HG03575 (cell line): ENCODE measurements around the gene PDE9A.

Experiments used
- ATAC-seq: cut with Tn5 transposase; IDR thresholded peaks from one replicate; pipeline ENCODE4 v1.9.1; 2021; ENCODE audit not compliant: unreplicated experiment, insufficient number of reproducible peaks, low FRiP score; ENCODE audit errors: extremely low read depth

Gene PDE9A

DNA sequence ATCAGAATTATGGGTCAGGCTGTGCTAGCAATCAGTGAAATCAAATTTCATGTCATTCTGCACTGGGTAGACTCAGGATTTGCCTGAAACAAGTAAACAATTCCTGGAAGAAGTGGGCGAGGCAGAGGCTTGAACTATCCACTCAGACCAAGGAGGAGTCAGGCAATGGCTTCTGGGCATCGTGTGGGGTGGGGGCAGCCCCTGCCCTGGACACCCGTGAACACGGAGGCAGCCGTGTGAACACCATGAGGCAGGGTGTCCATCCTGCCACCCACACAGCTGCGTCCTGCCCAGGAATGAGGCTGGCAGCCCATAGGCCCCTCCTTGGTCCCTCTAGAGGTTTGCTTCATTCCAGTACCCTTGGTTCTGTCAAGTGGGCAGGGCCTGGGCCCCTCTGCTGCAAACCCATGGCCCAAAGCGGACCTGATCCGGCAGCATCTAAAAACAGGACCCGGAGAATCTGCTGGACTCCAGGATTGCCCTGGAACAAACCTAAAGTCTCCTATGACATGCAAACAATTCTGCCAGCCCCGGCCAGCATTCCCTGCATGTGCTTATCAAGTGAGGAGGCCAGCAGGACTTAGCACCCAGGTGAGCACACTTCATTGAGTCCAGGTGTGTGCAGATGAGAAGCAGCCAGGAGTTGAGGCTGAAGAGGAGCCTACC lies 69.5 kb downstream of the PDE9A start:
- ATAC-seq: no peak

DNA sequence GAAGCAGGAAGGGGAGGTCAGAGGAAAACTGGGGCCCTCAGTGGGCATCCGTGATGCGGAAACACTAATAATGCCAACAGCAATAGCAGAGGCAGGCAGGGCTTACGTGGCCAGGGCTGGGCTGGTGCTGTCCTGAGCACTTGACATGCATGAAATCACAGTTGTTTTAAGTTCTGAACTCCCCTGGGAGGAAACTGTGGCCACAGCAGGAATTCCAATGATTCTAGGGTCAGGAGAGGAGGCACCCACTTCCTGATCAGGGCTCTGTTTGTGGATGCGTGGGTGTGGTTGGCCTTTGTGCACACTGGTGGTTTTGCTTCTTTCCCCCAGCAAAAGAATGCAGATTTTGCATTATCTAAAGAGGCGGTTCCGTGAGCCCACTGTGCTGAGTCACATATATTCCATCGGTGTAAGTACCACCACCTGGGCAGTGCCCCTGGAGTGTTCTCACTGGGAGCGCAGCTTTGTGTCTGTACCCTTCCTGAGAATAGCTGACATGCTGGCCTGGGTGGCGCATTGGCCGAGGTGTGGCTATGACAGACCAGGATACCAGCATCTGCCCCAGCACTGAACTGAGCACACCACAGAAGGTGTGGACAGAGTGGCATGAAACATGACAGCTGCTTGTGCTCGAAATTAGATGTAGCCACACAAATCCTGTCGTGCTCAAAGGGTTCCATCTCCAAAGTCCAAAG lies 71.0 kb downstream of the PDE9A start:
- ATAC-seq: no peak

DNA sequence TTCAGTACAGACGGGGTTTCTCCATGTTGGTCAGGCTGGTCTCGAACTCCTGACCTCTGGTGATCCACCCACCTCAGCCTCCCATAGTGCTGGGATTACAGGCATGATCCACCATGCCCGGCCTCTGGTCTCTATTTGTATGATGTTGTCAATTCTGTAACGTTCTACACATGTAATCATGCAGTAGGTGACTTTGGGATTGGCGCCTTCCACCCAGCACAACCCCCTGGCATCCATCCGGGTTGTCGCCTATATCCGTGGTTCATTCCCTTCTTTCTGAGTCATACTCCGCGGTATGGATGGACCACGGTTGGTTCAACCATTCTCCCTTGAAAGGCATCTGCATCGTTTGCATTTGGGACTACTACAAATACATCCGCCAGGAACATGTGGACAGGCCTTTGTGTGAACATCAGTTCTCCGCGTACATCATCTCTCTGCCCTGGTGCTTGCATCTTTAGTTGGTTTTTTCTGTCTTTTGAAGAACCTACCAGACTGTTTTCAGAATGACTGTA lies 72.1 kb downstream of the PDE9A start:
- ATAC-seq: no peak

DNA sequence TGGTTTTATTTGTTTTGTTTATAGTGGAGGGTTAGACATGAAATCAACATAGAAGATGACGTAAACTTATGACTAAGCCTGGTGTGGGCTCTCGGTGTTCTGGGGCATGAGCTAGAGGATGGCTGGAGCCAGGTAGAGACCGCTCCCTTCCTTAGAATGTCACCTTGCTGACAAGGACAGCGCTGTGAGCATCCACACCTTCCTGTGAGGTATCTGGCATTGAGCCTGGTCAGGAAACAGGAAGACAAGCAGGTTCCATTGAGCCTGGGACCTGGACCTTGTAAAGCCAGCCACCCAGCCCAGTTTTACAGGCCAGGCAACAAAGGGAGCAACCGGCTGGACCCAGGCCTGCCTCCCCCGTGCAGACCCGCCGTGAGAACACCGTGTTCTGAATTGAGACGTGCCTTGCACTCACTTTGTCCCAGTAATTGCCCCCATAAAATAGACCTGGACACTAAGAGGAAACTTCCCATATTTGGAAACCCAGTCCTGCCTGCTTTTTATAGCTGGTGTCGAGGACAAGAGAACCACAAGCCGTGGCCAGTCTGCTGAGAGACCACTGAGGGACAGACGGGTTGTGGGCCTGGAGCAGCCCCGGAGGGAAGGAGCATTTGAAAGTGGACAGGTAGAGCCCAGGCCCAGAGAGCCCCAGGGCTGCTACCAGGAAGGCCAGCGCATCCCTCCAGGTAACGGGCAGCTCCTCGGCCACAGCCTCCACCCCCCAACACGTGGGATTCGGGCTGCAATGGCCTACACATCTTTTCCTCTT lies 78.0 kb downstream of the PDE9A start:
- ATAC-seq: no peak

DNA sequence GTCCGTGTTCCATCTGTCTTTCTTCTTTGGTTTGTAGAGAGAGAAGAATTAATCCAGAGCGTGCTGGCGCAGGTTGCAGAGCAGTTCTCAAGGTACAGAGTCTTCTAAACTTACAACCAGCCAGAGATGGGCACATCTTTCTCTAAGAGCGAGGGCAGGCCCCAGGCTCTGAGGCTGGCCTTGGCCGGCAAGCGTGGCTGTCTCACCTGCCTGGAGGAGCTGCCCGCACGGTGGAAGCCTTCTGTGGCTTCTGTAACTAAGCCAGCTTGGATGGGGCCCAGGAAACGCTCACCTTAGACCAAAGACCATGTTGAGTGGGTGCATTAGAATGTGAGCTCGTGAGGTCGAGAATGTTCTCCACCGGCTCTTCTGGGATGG lies 78.6 kb downstream of the PDE9A start:
- no peak for ATAC-seq

DNA sequence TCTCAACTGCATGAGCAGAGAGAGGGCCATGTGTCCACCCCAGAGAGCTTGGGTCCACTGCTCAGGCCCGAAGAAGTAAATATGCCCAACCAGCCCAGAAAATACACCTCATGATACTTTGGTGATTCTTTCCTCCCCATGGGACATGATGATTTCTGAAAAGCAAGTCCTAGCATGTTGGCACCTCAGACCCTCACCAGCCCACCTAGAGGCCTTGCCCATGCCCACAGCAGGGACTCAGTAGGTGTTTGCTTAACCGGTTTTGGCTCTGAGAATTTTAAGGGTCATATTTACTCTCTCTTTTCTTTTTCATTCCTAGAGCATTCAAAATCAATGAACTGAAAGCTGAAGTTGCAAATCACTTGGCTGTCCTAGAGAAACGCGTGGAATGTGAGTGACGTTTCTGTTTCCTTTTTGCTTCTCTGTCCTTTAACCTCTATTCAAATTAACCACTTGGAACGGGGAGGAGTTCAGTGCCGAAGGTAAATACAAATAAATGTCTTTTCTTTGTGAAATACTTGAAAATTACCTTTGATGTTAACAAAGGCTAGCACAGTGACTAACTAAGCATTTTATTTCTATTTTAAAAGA lies 79.7 kb downstream of the PDE9A start:
- ATAC-seq: no peak

DNA sequence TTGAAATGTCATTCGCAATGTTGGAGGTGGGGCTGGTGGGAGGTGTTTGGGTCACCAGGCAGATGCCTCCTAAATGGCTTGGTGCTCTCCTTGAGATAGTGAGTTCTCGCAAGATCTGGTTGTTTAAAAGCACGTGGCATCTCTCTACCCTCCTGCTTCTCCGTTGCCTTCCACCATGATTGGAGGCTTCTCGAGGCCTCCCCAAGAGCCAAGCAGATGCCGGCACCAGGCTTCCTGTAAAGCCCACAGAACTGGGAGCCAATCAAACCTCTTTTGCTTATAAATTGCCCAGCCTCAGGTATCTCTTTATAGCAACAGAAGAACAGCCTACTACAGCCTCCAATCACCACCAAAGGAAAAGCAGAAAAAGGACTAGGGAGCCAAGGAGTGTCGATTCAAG lies 80.5 kb downstream of the PDE9A start:
- ATAC-seq: no peak

DNA sequence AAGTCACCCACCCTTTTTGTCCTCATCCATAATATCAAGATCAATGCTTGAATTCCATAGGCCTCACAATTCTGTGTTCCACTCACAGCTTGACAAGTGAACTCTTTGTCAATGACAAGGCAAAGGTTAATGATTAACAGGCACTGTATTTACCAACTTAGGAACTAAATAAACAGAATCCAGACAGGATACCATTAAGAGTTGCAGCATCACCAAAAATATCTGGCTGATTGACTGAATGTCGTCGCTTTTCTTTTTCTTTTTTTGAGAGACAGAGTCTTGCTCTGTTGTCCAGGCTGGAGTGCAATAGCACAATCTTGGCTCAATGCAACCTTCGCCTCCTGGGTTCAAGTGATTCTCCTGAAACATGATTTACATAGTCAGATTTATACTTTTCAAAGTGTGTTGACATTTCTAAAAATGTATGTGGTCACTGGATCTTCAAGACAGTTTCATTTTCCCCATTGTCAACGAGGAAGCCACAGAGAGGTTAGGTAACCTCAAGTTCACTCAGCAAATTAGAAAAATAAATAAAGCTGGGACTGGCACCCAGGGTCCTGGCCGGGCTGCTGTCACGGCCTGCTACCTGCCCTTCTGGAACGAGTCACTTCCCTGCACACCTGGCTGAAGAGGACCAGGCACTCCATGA lies 81.0 kb downstream of the PDE9A start:
- ATAC-seq: no peak

DNA sequence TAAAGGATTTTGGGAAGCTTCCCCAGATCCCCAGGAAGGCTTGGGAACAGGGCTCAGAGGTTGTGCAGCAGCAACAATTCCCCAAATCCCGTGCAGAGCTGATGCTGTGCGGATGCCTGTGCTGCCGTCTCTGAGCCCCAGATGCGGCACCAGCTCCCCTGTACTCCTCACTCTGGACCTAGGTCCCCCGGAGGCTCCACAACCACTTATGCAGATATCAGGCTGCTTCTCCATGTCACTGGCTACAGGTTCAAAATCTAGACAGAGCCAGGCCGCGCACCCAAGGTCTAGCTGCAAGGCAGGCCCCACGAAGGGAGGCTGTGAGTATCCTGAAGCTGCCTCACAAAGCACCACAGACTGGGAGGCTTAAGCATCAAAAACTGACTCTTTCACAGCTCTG lies 81.6 kb downstream of the PDE9A start:
- no peak for ATAC-seq

DNA sequence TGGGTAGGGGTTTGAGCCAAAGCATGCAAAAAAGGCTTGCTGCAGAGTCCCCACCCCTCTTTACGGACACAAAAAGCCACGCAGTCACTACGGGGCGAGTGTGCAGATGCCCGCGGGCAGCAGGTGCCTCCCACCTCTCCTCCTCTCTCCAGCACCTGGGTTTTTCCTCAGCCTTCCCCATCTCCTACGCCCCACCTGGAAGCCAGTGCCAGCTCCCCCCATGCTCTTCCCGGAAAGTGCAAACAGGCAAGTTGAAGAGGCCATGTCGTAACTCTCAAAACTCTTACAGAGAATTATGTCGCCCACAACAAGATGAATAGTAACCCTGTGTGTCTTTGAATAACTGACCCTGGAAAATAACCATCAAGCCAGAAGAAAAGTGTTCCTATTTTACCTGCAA lies 82.5 kb downstream of the PDE9A start:
- ATAC-seq: no peak

DNA sequence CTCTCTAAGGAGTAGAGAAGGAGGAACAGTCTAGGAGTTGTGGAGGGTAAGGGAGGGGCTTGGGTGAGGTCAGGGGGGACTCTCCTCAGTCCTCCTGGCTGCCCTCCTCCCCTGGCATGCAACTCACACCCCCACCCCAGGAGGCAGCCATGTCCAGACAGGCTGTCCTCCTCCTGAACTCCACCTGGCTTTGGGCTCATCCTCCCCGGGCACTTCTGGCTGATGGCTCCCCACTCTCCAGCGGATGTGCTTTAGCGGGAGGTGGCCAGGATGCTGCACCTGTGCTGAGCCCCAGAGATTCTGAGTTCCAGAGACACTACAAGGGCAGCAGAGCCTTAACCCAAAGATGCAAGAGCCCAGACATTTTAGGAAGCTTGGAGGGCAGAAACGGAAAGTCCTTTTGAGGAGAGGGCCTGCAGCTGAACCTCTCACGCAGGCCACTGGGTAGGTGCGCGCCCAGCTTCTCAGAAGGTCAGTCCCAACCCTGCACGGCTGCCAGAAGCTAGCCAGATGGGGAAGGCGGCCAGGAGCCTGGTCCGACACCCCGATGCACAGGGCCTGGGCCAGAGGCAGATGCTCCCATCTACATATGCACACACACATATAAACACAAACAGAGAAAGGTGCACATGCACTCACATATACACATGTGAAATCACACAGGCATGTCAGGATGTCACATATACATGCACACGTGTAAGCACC lies 83.4 kb downstream of the PDE9A start:
- no peak for ATAC-seq

DNA sequence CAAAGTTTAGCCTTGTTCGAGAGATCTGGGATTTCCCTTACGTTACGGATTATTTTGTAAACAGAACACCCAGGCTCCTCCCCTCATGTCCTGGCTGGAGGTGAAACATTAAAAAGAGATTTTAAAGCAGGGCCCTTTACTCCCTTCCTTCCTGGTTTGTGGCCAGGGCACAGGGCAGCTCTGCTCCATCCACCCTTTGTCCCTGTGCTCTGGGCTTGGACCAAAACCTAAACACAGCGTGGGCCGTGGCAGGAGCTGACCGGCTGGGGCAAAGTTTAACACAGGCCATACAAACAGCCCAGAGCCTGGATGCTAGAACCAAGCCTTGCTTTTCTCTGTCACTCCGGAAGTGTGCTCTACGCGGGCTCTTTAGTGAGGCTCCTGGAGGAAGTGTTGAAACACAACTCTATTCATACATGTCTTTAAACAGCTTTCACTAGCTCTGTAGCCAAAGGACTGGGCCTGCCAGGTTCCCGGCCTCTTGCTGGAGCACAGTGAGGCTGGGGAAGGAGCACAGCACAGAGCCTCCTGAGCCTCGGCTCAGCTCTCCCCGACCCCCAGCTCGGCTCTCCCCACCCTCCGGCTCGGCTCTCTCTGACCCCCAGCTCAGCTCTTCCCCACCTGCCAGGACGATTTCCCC lies 84.7 kb downstream of the PDE9A start:
- ATAC-seq: no peak

DNA sequence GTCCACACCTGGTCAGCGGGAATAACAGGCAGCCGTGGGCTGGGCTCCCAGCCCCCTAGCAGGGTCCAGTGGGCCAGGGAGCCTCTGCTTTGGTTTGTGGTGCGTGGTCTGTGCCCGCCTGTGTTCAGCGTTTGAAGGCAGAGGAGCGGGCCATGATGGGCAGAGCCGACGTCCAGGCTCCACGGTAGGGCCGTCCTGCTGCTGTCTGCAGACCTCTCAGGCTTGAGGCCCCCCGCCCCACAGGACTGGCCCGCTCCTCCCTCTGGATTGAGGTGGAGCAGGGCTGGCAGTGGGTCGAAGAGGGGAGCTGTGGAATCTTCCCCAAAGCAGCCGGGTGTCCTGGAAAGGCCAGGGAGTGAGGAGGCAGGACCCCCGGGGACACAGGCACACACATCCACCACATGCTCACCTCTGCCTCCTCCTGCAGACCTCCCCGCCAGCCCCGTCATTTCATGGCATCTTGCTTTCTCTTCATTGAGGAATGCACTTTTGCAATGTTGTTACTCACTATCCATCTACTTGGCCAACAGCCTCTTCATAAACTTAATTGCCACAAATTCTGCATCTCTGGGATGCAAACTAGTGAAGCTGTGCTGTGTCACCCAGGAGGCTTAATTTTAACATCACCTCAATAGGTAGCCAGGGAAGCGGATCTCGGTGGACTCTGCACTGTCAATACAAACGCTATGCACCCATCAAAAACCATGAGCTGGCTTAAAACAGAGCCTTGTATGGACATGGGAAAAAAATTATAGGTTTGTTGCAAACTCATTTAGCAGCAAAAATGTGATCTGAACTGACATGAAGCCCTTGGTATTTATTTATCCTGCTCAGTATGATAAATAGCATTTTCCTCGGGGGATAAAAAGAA lies 85.9 kb downstream of the PDE9A start:
- no peak for ATAC-seq

DNA sequence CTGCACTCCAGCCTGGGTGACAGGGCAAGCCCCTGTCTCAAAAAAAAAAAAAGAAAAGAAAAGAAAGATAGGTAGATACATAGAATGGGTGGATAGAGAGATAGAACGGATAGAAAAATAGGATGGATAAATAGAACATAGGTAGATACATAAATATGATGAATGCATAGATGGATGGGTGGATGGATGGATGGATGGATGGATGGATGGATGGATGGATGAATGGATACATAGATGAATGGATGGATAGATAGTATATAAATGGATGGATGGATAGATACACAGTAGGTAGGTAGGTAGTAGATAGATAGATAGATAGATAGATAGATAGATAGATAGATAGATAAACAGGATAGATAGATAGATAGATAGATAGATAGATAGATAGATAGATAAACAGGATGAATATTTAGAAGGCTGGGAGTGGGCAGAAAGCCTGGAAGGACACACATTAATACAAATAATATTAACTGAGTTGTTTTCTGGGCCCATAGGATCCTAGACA lies 87.0 kb downstream of the PDE9A start:
- ATAC-seq: no peak

DNA sequence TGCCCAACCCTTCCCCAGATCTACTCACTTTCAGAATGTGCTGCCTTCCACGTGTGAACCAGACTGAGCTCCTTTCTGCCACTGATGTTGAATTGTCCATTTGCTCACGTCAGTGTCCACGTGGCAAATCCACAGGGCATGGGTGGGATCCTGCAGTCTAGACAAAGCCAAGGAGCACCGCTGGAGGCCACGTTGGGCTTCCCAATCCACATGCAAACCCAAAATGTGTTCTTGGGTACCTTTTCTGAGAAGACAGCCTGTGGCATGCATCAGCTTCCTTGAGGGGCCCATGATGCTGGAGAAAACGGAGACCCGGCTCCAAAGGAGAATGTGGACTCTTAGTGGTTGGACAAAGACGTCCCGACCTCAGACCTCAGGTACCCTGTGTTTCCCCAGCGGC lies 87.6 kb downstream of the PDE9A start:
- ATAC-seq: no peak

DNA sequence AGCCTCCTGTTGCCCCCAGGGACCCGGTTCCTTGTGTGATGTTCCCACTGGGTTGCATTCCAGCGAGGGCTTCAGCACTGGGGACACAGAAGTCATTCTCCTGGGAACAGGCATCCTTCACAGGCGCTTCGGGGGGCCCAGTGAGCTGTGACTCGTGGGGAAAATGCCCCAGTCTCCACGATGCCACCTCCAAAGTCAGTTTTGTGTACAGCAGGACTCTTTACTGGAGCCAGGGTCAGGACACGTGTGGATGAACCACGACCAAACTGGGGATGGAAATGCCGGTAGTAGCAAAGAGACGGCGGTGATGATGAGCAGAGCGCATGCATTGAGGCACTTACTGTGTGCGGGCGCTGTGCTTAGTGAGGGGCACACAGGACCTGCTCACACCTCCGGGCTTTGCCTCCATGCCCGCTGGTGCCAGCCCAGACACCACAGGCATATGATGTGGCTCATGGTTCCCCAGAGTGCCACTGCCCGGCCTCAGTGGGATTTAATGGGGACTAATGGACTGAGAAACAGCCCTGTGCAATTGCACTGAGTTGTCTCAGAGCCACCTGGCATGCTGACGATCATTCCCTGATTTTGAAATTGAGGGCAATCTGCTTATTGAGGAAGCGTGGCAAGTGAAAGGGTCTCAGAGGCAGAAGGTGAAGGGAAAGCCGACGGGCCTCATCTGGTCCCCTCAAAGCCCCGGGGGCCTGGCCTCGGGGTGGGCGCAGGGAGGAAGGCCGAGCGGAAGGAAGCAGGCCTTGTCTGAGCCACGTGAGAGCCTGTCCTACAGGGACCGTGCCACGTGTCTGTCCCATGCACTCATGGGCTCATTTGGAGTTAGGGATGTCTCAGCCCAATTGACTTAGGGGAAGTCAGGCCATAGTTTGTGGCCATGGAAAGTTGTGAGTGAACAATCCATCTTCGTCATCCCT lies 91.4 kb downstream of the PDE9A start:
- ATAC-seq: no peak
